ENCODE measurements around the gene RPTOR.
"Not testable (repeated sequence)": the region's sequence is repeated elsewhere in the genome, so short reads cannot be mapped to it uniquely, and the experiment has no call there.

The RPTOR gene

DNA sequence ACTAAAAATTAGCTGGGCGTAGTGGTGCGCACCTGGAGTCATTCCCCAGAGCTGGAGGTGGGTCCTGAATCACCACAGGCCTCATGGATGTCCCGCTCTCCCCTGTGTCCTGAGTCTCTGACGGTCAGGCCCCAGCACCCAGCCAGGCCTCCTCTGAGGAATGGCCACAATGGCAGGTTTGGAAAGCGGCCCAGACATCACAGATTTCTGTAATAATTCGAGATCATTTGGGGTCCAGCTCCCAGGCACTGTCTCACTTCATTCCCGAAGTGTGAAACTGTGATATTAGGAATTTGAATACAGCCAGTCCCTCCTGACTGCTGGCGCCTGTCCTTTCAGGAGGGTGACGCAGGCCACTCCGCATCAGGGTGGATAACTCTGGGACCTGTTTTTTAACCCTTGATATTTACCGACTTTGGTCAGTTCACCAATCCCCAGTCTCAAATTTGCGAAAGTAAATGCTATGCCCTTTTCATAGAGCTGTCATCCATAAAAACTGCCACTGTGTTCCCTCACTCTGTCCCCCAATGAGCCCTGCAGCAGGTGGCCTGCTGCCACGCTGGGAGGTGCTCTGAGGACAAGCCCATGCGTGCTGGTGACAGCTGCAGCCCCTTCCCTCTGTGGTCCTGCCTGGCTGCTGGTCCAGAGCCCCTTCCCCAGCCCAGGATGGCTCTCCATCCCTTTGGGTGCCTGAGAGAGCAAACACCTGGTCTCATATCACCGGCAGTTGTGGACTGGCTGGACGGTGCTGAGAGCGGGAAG, 28.3 kb upstream of the RPTOR start:
- no peak for FAIRE-seq

DNA sequence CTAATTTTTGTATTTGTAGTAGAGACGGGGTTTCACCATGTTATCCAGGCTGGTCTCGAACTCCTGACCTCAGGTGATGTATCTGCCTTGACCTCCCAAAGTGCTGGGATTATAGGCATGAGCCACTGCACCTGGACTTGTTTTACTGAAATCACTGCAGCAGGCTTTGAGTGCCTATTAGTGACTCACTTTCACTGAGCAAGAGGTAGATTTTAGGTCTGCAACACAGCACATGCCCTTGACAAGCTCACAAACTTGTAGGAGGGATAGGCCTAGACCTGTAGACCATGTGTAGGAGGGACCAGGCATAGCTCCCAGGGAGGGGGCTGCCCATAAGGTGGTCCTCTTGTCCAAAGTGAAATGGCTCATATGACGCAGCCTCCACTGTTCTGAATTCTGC, 27.0 kb upstream of the RPTOR start:
- no peak for FAIRE-seq

DNA sequence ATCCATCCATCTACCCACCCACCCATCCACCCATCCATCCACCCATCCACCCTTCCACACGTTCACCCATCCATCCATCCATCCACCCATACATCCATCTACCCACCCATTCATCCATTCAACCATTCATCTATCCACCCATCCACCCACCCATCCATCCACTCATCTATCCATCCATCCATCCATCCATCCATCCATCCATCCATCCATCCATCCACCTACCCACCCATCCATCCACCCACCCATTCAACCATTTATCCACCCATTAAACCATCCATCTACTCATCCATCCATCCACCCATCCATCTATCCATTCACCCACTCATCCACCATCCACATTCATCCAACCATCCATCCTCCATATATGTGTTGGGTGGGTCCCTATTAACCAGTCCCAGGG, 26.2 kb upstream of the RPTOR start:
- no peak for FAIRE-seq

DNA sequence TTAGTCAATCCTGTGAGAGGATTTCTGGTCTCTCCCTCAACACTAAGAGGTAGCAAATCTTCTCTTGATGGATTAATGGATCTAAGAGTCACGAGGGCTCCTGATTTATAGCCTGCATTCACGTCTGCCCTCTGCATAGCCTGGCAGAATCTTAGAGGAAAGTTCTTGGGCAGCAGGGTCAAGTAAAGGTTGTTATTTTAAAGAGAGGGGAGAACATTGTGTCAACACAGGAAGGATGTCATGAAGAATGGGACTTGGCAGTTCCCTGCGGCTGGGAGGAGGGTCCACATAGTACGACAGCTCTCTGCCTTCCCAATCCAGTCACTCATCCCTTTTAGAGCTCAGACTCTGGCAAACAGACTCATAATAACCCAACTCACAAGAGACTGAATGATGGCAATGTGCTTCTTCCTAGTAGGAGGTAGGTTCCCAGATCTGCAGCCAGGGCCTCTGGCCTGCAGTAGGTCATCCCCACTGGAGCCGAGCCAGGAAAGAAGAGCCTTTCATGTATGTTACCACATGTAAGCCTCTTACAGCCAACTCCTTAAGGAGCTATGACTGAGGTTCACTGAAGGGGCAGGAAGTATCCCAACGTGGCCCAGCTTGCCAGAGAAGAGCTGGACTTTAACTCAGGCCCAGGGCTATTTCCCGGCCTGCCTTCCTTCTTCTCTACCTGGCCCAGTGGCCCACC, 25.4 kb upstream of the RPTOR start:
- no peak for FAIRE-seq

DNA sequence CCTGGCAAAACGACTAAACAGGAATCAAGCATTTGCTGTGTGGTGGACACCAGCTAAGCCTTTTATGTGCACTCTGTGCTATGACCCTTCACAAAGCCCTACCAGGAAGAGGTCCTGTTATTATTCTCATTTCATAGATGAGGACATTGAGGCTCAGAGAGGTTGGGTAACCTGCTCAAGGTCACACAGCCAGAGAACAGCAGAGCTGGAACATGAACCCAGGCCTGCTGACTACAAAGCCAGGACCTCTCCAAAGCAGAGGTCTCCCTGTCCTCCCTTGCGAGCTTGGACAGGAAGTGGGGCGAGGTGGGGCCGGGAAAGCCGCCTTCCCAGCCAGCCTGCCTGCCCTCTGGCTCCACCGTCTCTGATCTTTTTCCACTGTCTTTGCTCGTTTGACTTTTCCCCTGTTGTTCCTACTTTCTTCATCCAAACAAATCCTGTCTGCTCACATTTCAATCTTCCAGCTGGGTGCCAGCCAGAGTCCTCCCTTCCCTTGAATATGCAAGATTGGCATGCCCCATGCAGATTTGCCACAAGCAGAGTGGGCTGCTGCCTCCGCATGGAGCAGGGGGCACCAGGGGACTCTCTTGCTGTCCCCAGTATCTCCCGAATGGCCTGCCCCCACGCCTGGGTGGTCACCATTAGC, 23.7 kb upstream of the RPTOR start:
- no peak for FAIRE-seq

DNA sequence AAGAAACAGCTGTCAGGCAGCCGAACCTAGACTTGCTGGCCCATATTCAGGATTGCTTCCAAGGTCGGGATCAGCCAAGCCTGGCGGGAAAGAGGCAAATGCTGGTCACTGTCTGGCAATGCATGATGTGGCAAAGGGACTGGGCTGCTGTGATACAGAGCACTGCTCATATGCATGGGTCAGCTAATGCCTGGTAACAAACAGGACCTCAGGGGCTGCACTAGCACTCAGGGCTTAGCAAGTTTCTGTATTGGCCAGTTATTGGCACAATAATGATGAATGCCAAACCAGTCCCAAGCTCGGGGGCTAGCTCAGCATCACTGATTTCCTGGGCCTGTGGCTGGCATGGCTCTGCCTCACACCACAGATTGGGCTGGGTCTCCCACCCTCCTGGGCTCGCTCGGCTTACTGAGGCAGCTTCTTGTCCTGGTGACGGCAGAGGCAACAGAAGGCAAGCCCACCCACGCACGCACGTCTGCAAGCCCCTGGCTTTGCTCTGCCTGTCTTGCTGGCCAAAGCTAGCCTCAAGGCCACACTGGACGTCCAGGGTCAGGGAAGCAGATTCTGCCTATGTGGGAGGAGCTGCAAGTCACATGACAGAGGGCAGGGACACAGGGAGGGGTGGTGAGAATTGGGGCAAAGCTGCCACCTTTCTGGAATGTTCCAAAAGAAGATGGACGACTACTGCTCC, 21.4 kb upstream of the RPTOR start:
- FAIRE-seq: no peak

DNA sequence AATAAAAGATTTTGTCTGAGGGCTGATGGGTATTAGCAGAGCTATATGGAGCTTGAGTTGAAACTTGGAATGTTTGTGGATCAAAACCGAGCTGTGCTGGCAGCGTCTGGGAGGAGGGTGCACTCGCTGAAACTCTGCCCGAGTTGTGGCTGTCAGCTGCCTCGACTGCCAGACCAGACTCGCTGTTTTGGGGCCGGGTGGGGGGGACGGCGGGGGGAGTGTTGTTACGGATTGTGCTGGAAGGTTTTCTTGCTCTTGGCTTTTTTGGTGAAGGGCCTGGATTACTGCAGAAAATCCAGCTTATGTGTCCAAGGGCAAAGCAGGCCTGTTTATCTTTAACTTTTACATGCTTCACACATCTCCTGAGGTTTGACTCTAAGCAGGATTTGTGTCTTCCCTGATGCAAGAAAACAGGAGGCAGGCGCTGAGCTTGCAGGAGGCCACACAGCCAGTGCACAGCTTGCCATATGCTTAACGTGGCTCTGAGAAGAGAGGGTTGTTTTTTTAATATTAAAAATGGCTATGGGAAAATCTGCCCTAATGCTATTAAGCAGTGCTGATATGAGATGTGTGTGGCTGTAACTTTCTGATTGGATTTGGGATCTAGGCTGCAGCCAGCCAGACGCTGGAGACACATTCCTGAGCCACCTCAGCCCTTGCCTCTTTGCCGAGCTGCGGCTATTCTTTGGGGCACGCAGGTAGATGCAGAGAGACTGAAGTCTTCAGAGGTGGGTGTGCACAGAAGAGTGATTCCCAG, 20.5 kb upstream of the RPTOR start:
- no peak for FAIRE-seq

DNA sequence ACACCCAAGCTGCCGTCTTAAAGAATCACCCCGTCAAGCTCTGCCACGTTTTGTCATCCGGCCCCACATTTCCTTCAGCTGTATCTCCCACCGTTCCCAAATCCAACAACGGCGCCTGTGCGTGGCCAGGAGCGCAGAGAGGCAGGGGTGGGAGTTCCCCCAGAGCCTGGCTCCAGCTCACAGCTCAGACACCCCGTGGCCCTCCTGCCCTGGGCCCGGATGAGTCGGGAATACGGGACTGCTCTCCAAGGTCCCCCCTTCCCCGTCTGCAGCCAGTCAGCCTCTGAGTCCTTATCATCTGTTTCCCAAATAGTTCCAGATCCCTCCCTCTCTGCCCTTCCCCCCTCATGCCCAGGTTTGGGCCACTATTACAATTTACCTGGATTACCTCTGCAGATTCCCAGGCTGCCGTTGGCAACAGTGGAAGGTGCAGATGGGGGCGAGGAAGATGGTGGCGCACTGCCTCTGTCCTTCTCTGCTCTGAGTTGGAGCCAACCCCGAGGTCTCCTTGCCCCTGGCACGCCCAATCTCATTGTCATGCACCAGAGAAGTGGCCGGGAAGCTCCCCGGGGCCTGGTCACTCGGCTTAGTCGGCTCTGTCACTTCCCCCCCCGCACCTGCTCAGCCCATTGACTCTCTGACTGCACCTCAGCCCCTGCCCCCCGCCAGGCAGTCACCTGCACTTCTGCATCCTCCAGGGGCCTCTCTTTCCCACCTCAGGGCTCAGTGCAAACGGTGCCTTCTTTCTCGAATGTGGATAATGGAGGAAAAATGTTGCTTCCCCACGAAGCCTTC, 18.3 kb upstream of the RPTOR start:
- FAIRE-seq: no peak

DNA sequence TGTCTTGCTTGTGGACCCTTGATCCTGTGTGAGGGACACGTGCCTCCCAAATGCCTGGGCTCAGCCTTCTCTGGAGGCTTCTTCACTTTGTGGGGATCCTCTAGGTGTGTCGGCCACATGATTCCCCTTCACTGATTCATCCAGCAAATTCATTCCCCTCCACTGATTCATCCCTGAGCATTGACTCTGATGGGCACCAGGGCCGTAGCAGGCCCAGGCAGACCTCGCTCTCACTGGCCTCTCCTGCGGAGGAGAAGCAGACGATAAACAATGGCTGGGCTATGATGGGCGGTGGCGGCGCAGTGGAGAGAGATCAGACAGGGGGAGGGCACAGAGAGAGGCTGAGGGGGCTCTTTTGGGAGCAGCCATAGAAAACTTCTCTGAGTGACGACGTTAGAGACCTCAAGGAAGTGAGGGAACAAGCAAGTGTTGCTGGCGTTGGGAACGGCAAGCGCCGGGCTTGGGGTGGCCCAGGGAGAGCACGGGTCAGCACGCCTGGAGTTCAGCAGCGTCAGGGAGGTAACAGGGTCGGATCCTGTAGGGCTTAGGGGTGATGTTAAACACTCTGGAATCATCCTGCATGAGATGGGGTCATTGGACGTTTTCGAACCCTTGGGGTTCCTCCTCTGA, 17.5 kb upstream of the RPTOR start:
- no peak for FAIRE-seq

DNA sequence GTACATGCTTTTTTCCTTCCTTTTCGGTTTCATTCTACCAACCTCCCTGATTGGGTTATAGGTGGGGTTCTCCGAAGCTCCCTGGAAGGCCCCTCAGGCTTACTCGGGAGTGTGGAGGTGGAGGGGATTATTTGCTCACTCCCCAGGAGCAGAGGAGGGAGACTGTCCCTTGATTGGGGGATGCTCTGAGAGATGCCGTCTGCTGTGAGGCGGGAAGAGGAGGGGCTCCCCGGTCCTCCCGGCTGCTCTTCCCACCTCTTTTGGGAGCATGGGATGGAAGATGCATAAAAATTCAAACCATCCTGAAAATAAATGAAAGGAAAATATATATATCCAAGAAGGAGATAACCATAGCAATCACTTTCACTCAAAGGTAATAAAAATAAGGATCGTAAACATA, 16.1 kb upstream of the RPTOR start:
- FAIRE-seq: no peak

DNA sequence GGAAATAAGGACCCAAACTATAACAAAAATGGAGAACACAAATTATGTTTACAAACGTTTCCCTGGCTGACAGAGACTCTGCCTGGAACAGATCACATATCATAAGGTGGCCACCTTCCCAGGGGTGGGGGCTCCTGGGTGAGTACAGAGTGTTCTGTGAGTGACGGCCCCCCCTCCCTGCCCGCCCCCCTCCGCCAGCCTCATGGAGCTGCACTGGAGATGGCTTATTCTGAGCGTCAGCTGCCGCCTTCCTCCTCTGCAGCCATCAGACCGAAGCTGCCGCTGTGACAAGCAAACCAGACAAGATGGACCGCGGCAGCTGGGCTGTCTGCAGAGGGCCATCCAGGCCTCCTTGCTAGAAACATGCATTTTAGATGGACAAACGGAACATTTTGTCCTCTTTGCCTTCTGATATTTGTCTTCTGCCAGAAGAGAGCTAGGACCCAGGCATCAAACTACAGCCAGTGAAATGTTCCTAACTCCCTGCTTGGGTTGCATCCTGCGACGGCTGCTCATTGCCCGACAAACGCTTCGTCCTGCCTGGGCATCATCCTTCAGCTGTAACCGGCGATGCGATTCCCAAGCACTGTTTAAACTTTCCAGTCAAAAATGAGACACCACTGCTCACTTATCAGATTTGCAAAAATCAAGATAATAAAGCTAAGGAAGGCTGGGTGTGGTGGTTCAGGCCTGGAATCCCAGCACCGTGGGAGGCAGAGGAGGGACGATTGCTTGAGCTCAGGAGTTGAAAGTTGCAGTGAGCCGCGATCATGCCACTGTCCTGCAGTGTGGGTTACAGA, 15.3 kb upstream of the RPTOR start:
- FAIRE-seq: no peak

DNA sequence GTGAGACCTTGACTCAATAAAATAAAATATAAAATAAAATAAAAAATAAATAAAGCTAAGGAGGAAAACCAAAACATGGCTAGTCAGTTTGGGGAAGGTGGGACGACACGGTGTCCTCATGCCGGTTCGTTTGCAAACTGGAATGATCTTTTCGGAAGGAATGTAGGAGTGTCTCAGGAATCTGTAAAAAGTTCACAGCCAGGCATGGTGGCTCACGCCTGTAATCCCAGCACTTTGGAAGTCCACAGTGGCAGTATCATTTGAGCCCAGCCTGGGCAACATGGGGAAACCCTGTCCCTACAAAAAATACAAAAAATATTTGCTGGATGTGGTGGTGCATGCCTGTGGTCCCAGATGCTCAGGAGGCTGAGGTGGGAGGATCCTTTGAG, 14.7 kb upstream of the RPTOR start:
- FAIRE-seq: no peak

DNA sequence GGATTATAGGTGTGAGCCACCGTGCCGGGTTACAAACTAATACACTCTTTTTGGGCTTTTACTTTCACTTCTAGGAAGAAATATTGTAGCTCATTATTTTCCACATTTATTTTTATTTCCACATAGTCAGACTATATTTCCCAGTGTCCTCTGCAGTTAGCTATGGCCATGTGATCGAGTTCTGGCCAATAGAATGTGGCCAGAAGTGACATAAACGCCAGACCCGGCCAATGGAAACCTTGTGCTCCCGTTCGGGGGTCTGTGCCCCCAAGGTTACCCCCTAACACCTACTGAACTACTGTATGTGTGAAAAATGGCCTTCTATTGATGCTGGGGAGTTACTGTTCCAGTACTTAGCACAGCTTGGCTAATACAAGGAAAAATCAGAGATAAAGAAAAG, 13.2 kb upstream of the RPTOR start:
- FAIRE-seq: no peak

DNA sequence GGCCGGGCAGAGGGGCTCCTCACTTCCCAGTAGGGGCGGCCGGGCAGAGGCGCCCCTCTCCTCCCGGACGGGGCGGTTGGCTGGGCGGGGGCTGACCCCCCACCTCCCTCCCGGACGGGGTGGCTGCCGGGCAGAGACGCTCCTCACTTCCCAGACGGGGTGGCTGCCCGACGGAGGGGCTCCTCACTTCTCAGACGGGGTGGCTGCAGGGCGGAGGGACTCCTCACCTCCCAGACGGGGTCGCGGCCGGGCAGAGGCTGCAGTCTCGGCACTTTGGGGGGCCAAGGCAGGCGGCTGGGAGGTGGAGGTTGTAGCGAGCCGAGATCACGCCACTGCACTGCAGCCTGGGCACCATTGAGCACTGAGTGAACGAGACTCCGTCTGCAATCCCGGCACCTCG, 7.3 kb upstream of the RPTOR start:
- not testable (repeated sequence) for FAIRE-seq

DNA sequence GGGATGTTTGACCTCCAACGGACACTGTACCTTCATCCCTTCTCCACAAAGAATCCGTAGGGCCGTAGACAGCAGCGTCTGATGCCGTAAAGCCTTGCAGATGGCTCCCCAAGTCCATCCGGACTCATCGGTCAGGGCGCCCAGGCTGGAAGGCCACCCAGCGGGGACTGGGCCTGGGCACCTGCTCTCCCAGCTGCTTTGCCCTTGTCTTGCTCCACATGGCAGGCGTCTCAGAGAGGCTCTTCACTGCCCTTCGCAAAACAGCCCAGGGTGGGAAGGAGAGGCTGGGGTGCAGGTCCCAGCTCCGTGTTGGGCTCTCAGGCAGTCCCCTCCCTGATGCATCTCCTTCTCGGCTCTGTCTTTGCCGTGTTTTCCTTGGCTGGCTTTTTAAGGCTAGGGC, 6.2 kb upstream of the RPTOR start:
- no peak for FAIRE-seq

DNA sequence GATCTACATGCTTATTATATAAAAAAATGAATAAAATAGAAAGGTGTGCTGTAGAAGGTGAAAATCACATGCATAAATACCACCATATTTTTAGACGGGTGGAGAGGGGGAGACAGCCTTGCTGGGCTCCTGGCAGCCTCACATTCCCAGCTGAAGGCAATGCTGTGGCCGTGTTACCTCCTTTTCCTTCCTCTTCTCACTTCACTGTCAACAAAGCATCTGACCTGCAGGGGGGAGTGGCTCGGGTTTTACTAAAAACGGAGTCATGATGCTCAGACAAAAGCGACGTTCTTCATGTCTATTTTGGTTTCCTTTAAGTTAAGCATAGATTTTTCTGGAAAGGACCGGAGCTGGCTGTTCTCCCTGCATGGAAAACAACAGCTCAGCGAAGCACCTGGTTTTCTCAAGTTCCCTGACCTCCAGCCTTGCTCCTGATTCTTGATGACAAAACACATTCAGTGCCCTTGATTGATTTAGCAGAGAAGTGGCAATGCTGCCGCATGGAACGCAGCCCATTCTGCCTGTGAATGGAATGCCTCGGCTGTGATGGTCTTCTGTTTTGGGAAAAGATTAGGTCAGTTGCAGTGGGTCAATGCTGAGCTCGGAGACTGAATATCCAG, 5.5 kb upstream of the RPTOR start:
- no peak for FAIRE-seq

DNA sequence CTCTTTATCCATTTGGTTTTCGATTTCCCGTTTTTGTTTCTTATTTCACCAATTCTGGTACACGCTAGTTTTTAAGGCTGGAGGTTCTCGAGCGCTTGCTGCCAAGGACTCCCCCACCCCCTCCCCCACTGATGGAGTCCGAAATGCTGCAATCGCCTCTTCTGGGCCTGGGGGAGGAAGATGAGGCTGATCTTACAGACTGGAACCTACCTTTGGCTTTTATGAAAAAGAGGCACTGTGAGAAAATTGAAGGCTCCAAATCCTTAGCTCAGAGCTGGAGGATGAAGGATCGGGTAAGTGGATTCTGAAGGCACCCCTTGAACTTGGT, 825 bp downstream of the RPTOR start:
- FAIRE-seq: no peak

DNA sequence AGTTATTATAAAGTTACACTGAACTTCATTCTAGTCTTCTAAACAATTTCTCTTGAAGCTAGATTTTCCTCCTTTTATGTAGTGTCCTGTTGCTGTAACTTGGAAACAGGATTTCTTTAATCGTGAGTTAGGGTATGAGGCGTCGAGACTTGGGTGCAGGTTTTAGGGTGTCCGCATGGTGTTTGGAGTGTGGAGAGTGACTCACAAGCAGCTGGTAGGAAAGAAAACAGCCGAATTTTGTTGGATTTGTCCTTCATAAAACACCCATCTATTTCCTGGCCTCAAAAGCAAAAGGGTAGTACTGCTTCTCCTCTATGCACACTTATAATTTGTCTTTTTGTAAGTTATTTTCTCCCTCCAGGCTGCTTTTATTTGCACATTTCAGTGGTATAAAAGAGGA, 1.6 kb downstream of the RPTOR start:
- FAIRE-seq: no peak

DNA sequence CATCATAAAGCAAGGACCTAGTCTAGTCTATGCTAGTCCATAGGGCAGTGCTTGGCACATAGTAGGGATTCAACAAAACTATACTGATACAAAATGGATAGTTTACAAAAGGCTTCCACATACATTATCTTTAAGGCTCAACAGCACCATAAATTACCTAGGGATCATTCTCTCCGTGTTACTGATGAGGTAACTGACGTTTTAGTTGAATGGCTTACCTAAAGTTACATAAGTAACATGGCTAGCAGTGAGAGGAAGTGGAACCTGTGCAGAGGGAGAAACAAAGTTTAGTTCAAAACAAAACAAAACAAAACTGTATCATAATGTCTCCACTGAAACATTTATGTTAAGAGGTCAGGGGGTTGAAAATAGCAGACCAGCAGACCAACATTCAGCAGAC, 7.9 kb downstream of the RPTOR start:
- no peak for FAIRE-seq

DNA sequence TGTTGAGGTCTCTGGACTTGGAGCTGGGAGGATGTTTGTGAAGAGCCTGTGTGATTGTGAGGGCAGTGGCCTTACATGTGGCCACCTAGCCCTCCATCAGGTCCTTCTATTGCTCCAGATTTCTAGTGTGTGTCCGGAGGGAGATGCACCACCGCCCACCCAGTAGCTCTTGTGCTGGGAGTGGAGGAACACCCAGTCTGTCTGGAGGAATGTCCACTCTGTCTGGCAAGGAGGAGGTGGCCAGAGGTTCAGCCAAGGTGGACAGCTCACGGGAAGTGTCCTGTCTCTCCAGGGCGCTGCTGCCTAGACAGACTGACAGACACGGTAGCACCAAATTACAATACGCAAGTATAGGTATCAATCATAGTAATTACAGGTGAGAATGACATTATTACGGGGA, 10.6 kb downstream of the RPTOR start:
- no peak for FAIRE-seq
